Keratinocyte (primary cell): ENCODE data around the gene RPL37A. TPM values are rescaled to one million over a fixed set of nuclear protein-coding genes. Genes with fewer than 3 reads are reported as not detected.

Experiments
- DNase-seq: peaks from one replicate; pipeline ENCODE4 v3.0.0-alpha.2; 2011; ENCODE audit warnings: low read depth, missing footprints, low spot score
- FAIRE-seq: peaks from 2 replicates; lab custom pipeline; 2011; peaks lifted over from hg19 to GRCh38; lab: Jason Lieb, UNC
- H2AFZ ChIP-seq: 2 replicates; pipeline ENCODE4 v1.6.0; 2012; ENCODE audit warnings: low read length, control low read depth, inconsistent platforms; ENCODE audit not compliant: control insufficient read depth
- H3K27ac ChIP-seq: 2 replicates; pipeline ENCODE4 v1.5.1; 2011; ENCODE audit warnings: low read length; ENCODE audit not compliant: control insufficient read depth, insufficient read depth
- H3K27me3 ChIP-seq: 3 replicates; pipeline ENCODE4 v1.6.0; 2011; ENCODE audit warnings: low read length; ENCODE audit not compliant: control insufficient read depth, insufficient read depth; ENCODE audit errors: extremely low read depth
- H3K36me3 ChIP-seq, 2 experiments: 2 replicates in 1 of 2; 3 replicates in 1 of 2; pipeline ENCODE4 v1.5.1; 2011; ENCODE audit warnings: low read length in 2 of 2, mild to moderate bottlenecking in 1 of 2; ENCODE audit not compliant: control insufficient read depth in 2 of 2, insufficient read depth in 2 of 2; ENCODE audit errors: extremely low read depth in 1 of 2
- H3K4me1 ChIP-seq: 3 replicates; pipeline ENCODE4 v1.5.1; 2011; ENCODE audit warnings: low read length; ENCODE audit not compliant: control insufficient read depth, insufficient read depth; ENCODE audit errors: extremely low read depth
- H3K4me2 ChIP-seq: 3 replicates; pipeline ENCODE4 v1.6.0; 2011; ENCODE audit warnings: low read depth, low read length; ENCODE audit not compliant: control insufficient read depth, insufficient read depth; ENCODE audit errors: extremely low read depth
- H3K4me3 ChIP-seq, 3 experiments: fragments of 200-600 bp in 1 of 3; sonication (generic) in 1 of 3; 2 replicates in 2 of 3; 3 replicates in 1 of 3; pipeline ENCODE4 v1.5.1; 2011 to 2016; ENCODE audit warnings: low read length in 3 of 3, mild to moderate bottlenecking in 3 of 3, control low read depth in 2 of 3, inconsistent platforms in 1 of 3, low read depth in 1 of 3, mixed read lengths in 1 of 3, mixed run types in 1 of 3, moderate library complexity in 1 of 3; ENCODE audit not compliant: control insufficient read depth in 2 of 3, insufficient read depth in 2 of 3; ENCODE audit errors: extremely low read depth in 1 of 3
- H3K79me2 ChIP-seq: 2 replicates; pipeline ENCODE4 v1.6.0; 2012; ENCODE audit warnings: low read length; ENCODE audit not compliant: control insufficient read depth, insufficient read depth
- H3K9ac ChIP-seq: 3 replicates; pipeline ENCODE4 v1.6.0; 2011; ENCODE audit warnings: low read length; ENCODE audit not compliant: control insufficient read depth, insufficient read depth; ENCODE audit errors: extremely low read depth
- H3K9me1 ChIP-seq: 3 replicates; pipeline ENCODE4 v1.6.0; 2011; ENCODE audit warnings: low read length; ENCODE audit not compliant: control insufficient read depth, insufficient read depth; ENCODE audit errors: extremely low read depth
- H3K9me3 ChIP-seq: 2 replicates; pipeline ENCODE4 v1.5.1; 2012; ENCODE audit warnings: low read depth, low read length; ENCODE audit not compliant: control insufficient read depth
- H4K20me1 ChIP-seq: 3 replicates; pipeline ENCODE4 v1.6.0; 2011; ENCODE audit warnings: low read length; ENCODE audit not compliant: control insufficient read depth, insufficient read depth; ENCODE audit errors: extremely low read depth
- CTCF ChIP-seq, 3 experiments: IDR thresholded peaks in 1 of 3; conservative IDR thresholded peaks in 1 of 3; optimal IDR thresholded peaks in 1 of 3; 2 replicates in 2 of 3; 3 replicates in 1 of 3; pipeline versions ENCODE3 to v1.5.1; 2011; ENCODE audit warnings: low read length in 3 of 3, mild to moderate bottlenecking in 3 of 3, moderate library complexity in 2 of 3, control low read depth in 1 of 3, inconsistent platforms in 1 of 3; ENCODE audit not compliant: insufficient read depth in 2 of 3; ENCODE audit errors: extremely low read depth in 1 of 3
- EZH2 ChIP-seq: IDR thresholded peaks from one replicate; pipeline ENCODE4 v1.6.1; 2012; ENCODE audit warnings: inconsistent platforms, mild to moderate bottlenecking, low read length, moderate library complexity
- dilution Hi-C: fragments of 300-500 bp; cut with MboI; formaldehyde crosslinking; loops from one replicate; pipeline ENCODE4 v1.7.0; 2020; ENCODE audit warnings: low sequenced_read_pairs; ENCODE audit not compliant: extremely low pct_ligation_motif_present
- polyA plus RNA-seq, 5 experiments: library from polyadenylated mRNA; depleted of rRNA in 3 of 5; stranded (reverse) in 3 of 5; stranded (forward) in 1 of 5; unstranded in 1 of 5; fragments of >200 nt; gene quantifications; 1 replicate in 1 of 5; 2 replicates in 3 of 5; 3 replicates in 1 of 5; pipeline versions ENCODE4 v1.2.1 to v1.2.3, GENCODE V29; 2011 to 2012; ENCODE audit warnings: missing spikeins in 2 of 5, low read depth in 1 of 5, low replicate concordance in 1 of 5

The RPL37A gene
- polyA plus RNA-seq, 1 donor (not counting 4 experiments of a cell fraction or from before 2014, with no cell fraction given): 4,257 TPM

- TF ChIP-seq CTCF (optimal IDR thresholded peaks at IDR 0.05 in 1 of 3, IDR thresholded peaks at IDR 0.05 in 1 of 3, conservative IDR thresholded peaks at IDR 0.05 in 1 of 3; ENCODE audit: extremely low read depth in 1 of 3, insufficient read depth in 2 of 3, low read length in 3 of 3) (no peak), EZH2 (no peak)
- Histone ChIP-seq H4K20me1 (no peaks in the 10 kb centered on the region), H3K4me2 (no peak overlapping the region), H3K9ac (no peak overlapping the region), H3K9me3 (no peaks in the 10 kb centered on the region), H2AFZ (no peak overlapping the region), H3K27ac (no peak overlapping the region), H3K9me1 (no peaks in the 10 kb centered on the region), H3K27me3 (no peaks in the 10 kb centered on the region), H3K36me3 (peaks cover 2 to 14% of the 10 kb centered on the region in 2 experiments), H3K4me3 (no peak overlapping the region), H3K4me1 (peaks cover 8% of the 10 kb centered on the region), H3K79me2 (no peaks in the 10 kb centered on the region)
- dilution Hi-C loops: no loop called here
- FAIRE-seq (no peak), DNase-seq (no peak)
These were observed 13.4 kb upstream of the RPL37A start for GRCh38 chr2:216485237-216485636.

- dilution Hi-C loops: no loop called here
- H3K9me1 ChIP-seq: no peaks in the 10 kb centered on the region
- H3K79me2 ChIP-seq: no peaks in the 10 kb centered on the region
- H3K9ac ChIP-seq: no peak overlapping the region
- no peak overlapping the region for H3K4me2 ChIP-seq
- FAIRE-seq: no peak
- H3K36me3 ChIP-seq: peaks cover 2 to 9% of the 10 kb centered on the region in 2 experiments
- TF ChIP-seq CTCF (optimal IDR thresholded peaks at IDR 0.05 in 1 of 3, IDR thresholded peaks at IDR 0.05 in 1 of 3, conservative IDR thresholded peaks at IDR 0.05 in 1 of 3; ENCODE audit: extremely low read depth in 1 of 3, insufficient read depth in 2 of 3, low read length in 3 of 3): no peak
- no peak for TF ChIP-seq EZH2
- H3K4me3 ChIP-seq: no peak overlapping the region
- no peak overlapping the region for H3K27ac ChIP-seq
- H3K4me1 ChIP-seq: peaks cover 8% of the 10 kb centered on the region
- no peak overlapping the region for H2AFZ ChIP-seq
- no peak for DNase-seq
- no peaks in the 10 kb centered on the region for H3K27me3 ChIP-seq
- no peaks in the 10 kb centered on the region for H3K9me3 ChIP-seq
- no peaks in the 10 kb centered on the region for H4K20me1 ChIP-seq
These were observed 12.9 kb upstream of the RPL37A start for GRCh38 chr2:216485745-216486144.
